CD4-positive, alpha-beta memory T cell (primary cell): Measurements from ENCODE around the gene ATRAID. TPM values are rescaled to one million over a fixed set of nuclear protein-coding genes. Genes with fewer than 3 reads are reported as not detected.
A peak's percentile ranks its signal among the peaks of the same experiment; 100 is the strongest.

Experiments used
- CTCF ChIA-PET: fragments of 350-600 bp; sonication (Branson Sonifier 250); formaldehyde crosslinking; loops from one replicate; lab custom pipeline; 2021; ENCODE audit warnings: inconsistent platforms; ENCODE audit not compliant: partially characterized antibody; lab: Charles Lee
- POLR2A ChIA-PET: fragments of 350-600 bp; sonication (Branson Sonifier 250); formaldehyde crosslinking; loops from one replicate; lab custom pipeline; 2021; ENCODE audit not compliant: partially characterized antibody; lab: Charles Lee
- DNase-seq, 5 donors: peaks; one replicate each; pipeline versions ENCODE4 v3.0.0 to v3.0.0-alpha.2; 2020 to 2022; ENCODE audit warnings: mixed read lengths in 1 of 5
- H3K27ac ChIP-seq: one replicate; pipeline ENCODE4 v1.7.0; 2013; ENCODE audit warnings: low read depth, low read length
- H3K27me3 ChIP-seq: 2 replicates; pipeline ENCODE4 v1.7.0; 2013; ENCODE audit warnings: mild to moderate bottlenecking, low read length, moderate library complexity; ENCODE audit not compliant: insufficient read depth
- H3K36me3 ChIP-seq: 2 replicates; pipeline ENCODE4 v1.7.0; 2013; ENCODE audit warnings: mild to moderate bottlenecking, low read length, moderate library complexity; ENCODE audit not compliant: insufficient read depth
- H3K4me1 ChIP-seq: 2 replicates; pipeline ENCODE4 v1.7.0; 2013; ENCODE audit warnings: mild to moderate bottlenecking, low read length, moderate library complexity; ENCODE audit not compliant: insufficient read depth
- H3K4me3 ChIP-seq, 2 donors: one replicate each; pipeline ENCODE4 v1.7.0; 2013; ENCODE audit warnings: low read length in 2 of 2, mild to moderate bottlenecking in 1 of 2
- H3K9me3 ChIP-seq, 2 donors: one replicate each; pipeline ENCODE4 v1.7.0; 2013; ENCODE audit warnings: low read length in 2 of 2, control low read depth in 1 of 2; ENCODE audit not compliant: control insufficient read depth in 1 of 2
- H3K27ac Mint-ChIP-seq, 7 donors: one replicate each; pipeline ENCODE4 v1.8.0; 2020 to 2021; ENCODE audit warnings: mixed read lengths in 7 of 7, mild to moderate bottlenecking in 6 of 7, inconsistent platforms in 3 of 7, moderate library complexity in 3 of 7
- H3K27me3 Mint-ChIP-seq, 2 donors: one replicate each; pipeline ENCODE4 v1.8.0; 2020 to 2021; ENCODE audit warnings: mixed read lengths in 2 of 2
- H3K36me3 Mint-ChIP-seq, 2 donors: one replicate each; pipeline ENCODE4 v1.8.0; 2020 to 2021; ENCODE audit warnings: mixed read lengths in 2 of 2, inconsistent platforms in 1 of 2, mild to moderate bottlenecking in 1 of 2
- H3K4me1 Mint-ChIP-seq, 4 donors: one replicate each; pipeline ENCODE4 v1.8.0; 2020 to 2021; ENCODE audit warnings: mixed read lengths in 4 of 4, mild to moderate bottlenecking in 1 of 4
- H3K4me3 Mint-ChIP-seq, 8 donors: one replicate each; pipeline ENCODE4 v1.8.0; 2020 to 2021; ENCODE audit warnings: mixed read lengths in 8 of 8, mild to moderate bottlenecking in 7 of 8, moderate library complexity in 6 of 8, inconsistent platforms in 3 of 8
- H3K9me3 Mint-ChIP-seq, 8 donors: one replicate each; pipeline ENCODE4 v1.8.0; 2020 to 2021; ENCODE audit warnings: mixed read lengths in 8 of 8, mild to moderate bottlenecking in 5 of 8, inconsistent platforms in 3 of 8, moderate library complexity in 1 of 8
- intact Hi-C: fragments of 100-400 bp; cut with micrococcal nuclease; formaldehyde crosslinking; loops from one replicate; pipeline ENCODE4 v1.15.1; 2023
- polyA plus RNA-seq, 2 donors: library from polyadenylated mRNA; unstranded; fragments of 300-500 nt; fragmentation: Illumina TruSeq; gene quantifications; one replicate each; pipeline ENCODE4 v1.2.3, GENCODE V29; 2021
- total RNA-seq, 2 experiments: library from RNA; stranded (reverse); gene quantifications; one replicate each; pipeline ENCODE4 v1.2.3, GENCODE V29; 2021

The ATRAID gene
- total and polyA plus RNA-seq, 4 experiments from 2014 or later, result 103 to 443 (median 194) TPM

DNA sequence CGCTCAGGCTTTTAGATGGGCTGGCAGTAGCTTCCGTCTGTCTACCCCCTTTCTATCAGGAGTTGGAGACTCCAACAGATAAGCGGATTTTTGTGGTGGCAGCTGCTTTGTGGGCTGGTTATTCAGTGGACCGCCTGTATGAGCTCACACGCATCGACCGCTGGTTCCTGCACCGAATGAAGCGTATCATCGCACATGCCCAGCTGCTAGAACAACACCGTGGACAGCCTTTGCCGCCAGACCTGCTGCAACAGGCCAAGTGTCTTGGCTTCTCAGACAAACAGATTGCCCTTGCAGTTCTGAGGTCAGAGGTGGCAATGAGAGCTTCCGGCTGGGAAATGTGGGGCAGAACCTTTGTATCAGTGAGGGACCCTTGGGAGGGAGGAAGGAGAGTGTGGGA, 20.1 kb downstream of the ATRAID start:
- no peaks in the 10 kb centered on the region for H3K4me1 ChIP-seq
- H3K36me3 ChIP-seq, result peaks cover 76% of the 10 kb centered on the region
- no peaks in the 10 kb centered on the region for H3K27me3 ChIP-seq
- Mint-ChIP-seq H3K27me3 (no peaks in the 10 kb centered on the region), H3K4me3 (no peak overlapping the region), H3K4me1 (no peaks in the 10 kb centered on the region), H3K9me3 (no peaks in the 10 kb centered on the region), H3K27ac (no peak overlapping the region), H3K36me3 (peaks cover 53 to 81% of the 10 kb centered on the region in 2 donors)
- CTCF ChIA-PET, result interaction anchor here (1.0 kb wide), 1 partner anchor 10 kb away, joined by 3 read pairs; no protein-coding TSS in a partner anchor
- intact Hi-C loops, result no loop called here
- no peak for DNase-seq
- no peak overlapping the region for H3K4me3 ChIP-seq
- H3K27ac ChIP-seq, result no peak overlapping the region
- POLR2A ChIA-PET, result no interaction called here
- H3K9me3 ChIP-seq, result no peaks in the 10 kb centered on the region

DNA sequence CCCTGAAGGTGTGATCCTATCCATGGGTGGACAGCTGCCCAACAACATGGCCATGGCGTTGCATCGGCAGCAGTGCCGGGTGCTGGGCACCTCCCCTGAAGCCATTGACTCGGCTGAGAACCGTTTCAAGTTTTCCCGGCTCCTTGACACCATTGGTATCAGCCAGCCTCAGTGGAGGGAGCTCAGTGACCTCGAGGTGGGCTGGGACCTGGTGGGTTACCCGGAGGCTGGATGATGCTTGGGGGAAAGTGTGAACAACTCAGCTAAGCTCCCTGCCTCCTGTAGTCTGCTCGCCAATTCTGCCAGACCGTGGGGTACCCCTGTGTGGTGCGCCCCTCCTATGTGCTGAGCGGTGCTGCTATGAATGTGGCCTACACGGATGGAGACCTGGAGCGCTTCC, 21.5 kb downstream of the ATRAID start:
- intact Hi-C loops, result no loop called here
- POLR2A ChIA-PET, result interaction anchor here (1.5 kb wide), 1 partner anchor 14 kb away, joined by 3 read pairs; no protein-coding TSS in a partner anchor
- Mint-ChIP-seq H3K36me3 (peaks cover 51 to 80% of the 10 kb centered on the region in 2 donors), H3K4me1 (no peaks in the 10 kb centered on the region), H3K27ac (no peak overlapping the region), H3K27me3 (no peaks in the 10 kb centered on the region), H3K4me3 (no peak overlapping the region), H3K9me3 (no peaks in the 10 kb centered on the region)
- no peak for DNase-seq
- CTCF ChIA-PET, result interaction anchor here (1.1 to 1.4 kb wide), 4 partner anchors 47 to 70 kb away, joined by 3 to 5 read pairs (median 4); no protein-coding TSS in a partner anchor
- Histone ChIP-seq H3K27me3 (no peaks in the 10 kb centered on the region), H3K36me3 (peaks cover 73% of the 10 kb centered on the region), H3K27ac (no peak overlapping the region), H3K4me1 (no peaks in the 10 kb centered on the region), H3K9me3 (no peaks in the 10 kb centered on the region), H3K4me3 (no peak overlapping the region)

DNA sequence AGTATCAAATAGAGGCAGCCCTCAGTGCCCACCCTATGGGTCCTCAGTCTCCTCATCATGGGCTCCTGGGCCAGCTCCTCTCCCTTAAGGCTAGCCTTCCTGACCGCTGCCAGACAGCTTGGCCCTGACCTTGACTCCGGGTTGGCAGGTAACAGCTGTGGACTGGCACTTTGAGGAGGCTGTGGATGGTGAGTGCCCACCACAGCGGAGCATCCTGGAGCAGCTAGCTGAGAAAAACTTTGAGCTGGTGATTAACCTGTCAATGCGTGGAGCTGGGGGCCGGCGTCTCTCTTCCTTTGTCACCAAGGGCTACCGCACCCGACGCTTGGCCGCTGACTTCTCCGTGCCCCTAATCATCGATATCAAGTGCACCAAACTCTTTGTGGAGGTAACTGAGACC, 24.3 kb downstream of the ATRAID start:
- Histone ChIP-seq H3K9me3 (no peaks in the 10 kb centered on the region), H3K4me3 (no peak overlapping the region), H3K4me1 (no peaks in the 10 kb centered on the region), H3K36me3 (peaks cover 92% of the 10 kb centered on the region), H3K27ac (no peak overlapping the region), H3K27me3 (no peaks in the 10 kb centered on the region)
- H3K27ac Mint-ChIP-seq, result peak overlapping the region in 2 of 7 donors; percentile 49 to 61
- peaks cover 0 to under 1% (median 0%) of the 10 kb centered on the region in 4 donors for H3K4me1 Mint-ChIP-seq
- peaks cover 0 to 2% (median 0%) of the 10 kb centered on the region in 8 donors for H3K9me3 Mint-ChIP-seq
- no peak for DNase-seq
- CTCF ChIA-PET, result interaction anchor here (0.7 kb wide), 1 partner anchor 13 kb away, joined by 3 read pairs; no protein-coding TSS in a partner anchor
- POLR2A ChIA-PET, result no interaction called here
- no peak overlapping the region for H3K4me3 Mint-ChIP-seq
- intact Hi-C loops, result no loop called here
- H3K27me3 Mint-ChIP-seq, result no peaks in the 10 kb centered on the region
- H3K36me3 Mint-ChIP-seq, result peaks cover 64 to 97% of the 10 kb centered on the region in 2 donors

DNA sequence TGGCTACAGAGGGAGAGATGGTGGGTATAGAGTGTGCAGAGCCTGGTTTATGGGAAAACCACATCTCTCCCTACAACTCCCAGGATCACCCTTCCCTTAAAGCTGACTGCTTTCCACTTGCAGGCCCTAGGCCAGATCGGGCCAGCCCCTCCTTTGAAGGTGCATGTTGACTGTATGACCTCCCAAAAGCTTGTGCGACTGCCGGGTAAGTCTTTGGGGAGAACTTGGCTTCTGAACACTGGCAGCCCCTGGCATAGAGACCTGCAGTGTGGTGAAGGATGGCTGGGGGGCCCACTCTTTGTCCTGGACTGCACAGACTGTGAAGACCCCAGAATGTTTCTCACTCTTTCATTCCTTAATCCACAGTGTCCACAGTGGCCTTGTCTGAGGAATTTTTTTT, 24.8 kb downstream of the ATRAID start:
- H3K9me3 Mint-ChIP-seq, result peaks cover 0 to 2% (median 0%) of the 10 kb centered on the region in 8 donors
- H3K36me3 ChIP-seq, result peaks cover 90% of the 10 kb centered on the region
- H3K4me1 ChIP-seq, result peaks cover under 1% of the 10 kb centered on the region
- peaks cover 0 to 5% (median 2%) of the 10 kb centered on the region in 4 donors for H3K4me1 Mint-ChIP-seq
- no peaks in the 10 kb centered on the region for H3K9me3 ChIP-seq
- no peak overlapping the region for H3K27ac ChIP-seq
- no peak overlapping the region for H3K4me3 ChIP-seq
- ChIA-PET POLR2A (no interaction called here), CTCF (no interaction called here)
- H3K4me3 Mint-ChIP-seq, result no peak overlapping the region
- no peaks in the 10 kb centered on the region for H3K27me3 ChIP-seq
- peak overlapping the region in 1 of 7 donors; percentile 49 for H3K27ac Mint-ChIP-seq
- intact Hi-C loops, result no loop called here
- H3K27me3 Mint-ChIP-seq, result no peaks in the 10 kb centered on the region
- no peak for DNase-seq
- peaks cover 64 to 97% of the 10 kb centered on the region in 2 donors for H3K36me3 Mint-ChIP-seq

DNA sequence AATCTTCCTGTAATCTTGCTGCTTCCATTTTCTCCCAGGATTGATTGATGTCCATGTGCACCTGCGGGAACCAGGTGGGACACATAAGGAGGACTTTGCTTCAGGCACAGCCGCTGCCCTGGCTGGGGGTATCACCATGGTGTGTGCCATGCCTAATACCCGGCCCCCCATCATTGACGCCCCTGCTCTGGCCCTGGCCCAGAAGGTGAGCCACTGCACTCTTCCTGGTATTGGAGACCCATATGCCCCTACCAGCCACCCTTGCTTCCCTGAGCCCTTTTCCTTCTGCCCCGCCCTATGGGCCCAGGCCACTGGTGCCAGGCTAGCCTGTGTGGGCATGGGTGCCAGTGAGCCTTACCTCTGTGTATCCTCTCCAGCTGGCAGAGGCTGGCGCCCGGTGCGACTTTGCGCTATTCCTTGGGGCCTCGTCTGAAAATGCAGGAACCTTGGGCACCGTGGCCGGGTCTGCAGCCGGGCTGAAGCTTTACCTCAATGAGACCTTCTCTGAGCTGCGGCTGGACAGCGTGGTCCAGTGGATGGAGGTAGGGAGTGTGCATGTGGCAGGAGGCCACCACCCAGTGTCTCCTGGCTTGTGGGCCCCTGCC, 25.6 kb downstream of the ATRAID start:
- ChIA-PET CTCF (interaction anchor here (0.5 kb wide), 1 partner anchor 67 kb away, joined by 3 read pairs; no protein-coding TSS in a partner anchor), POLR2A (no interaction called here)
- H3K9me3 ChIP-seq, result no peaks in the 10 kb centered on the region
- H3K36me3 ChIP-seq, result peaks cover 86% of the 10 kb centered on the region
- H3K27me3 Mint-ChIP-seq, result no peaks in the 10 kb centered on the region
- H3K4me3 ChIP-seq, result no peak overlapping the region
- H3K4me3 Mint-ChIP-seq, result no peak overlapping the region
- no peaks in the 10 kb centered on the region for H3K27me3 ChIP-seq
- H3K36me3 Mint-ChIP-seq, result peaks cover 59 to 97% of the 10 kb centered on the region in 2 donors
- H3K27ac Mint-ChIP-seq, result no peak overlapping the region
- H3K4me1 ChIP-seq, result peaks cover 8% of the 10 kb centered on the region
- no peak for DNase-seq
- H3K9me3 Mint-ChIP-seq, result peaks cover 0 to 2% (median 0%) of the 10 kb centered on the region in 8 donors
- H3K4me1 Mint-ChIP-seq, result peaks cover 0 to 14% (median 7%) of the 10 kb centered on the region in 4 donors
- no peak overlapping the region for H3K27ac ChIP-seq
- intact Hi-C loops, result no loop called here

DNA sequence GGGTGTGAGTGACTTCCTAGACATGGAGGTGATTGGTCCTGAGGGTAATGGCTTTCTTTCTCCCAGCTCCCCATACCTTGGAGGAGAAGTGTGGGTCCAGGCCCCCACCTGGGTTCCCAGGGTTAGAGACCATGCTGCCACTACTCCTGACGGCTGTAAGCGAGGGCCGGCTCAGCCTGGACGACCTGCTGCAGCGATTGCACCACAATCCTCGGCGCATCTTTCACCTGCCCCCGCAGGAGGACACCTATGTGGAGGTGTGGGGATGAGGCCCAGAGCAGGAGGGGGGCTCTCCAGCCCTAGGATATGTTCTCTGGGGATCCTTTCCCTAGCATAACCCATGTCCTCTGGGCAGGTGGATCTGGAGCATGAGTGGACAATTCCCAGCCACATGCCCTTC, 27.1 kb downstream of the ATRAID start:
- peaks cover 0 to 19% (median 7%) of the 10 kb centered on the region in 4 donors for H3K4me1 Mint-ChIP-seq
- Histone ChIP-seq H3K4me3 (no peak overlapping the region), H3K4me1 (peaks cover 9% of the 10 kb centered on the region), H3K27ac (no peak overlapping the region), H3K36me3 (peaks cover 84% of the 10 kb centered on the region), H3K27me3 (no peaks in the 10 kb centered on the region), H3K9me3 (no peaks in the 10 kb centered on the region)
- ChIA-PET POLR2A (no interaction called here), CTCF (interaction anchor here (1.3 kb wide), 1 partner anchor 41 kb away, joined by 3 read pairs; no protein-coding TSS in a partner anchor)
- H3K36me3 Mint-ChIP-seq, result peaks cover 46 to 94% of the 10 kb centered on the region in 2 donors
- H3K4me3 Mint-ChIP-seq, result no peak overlapping the region
- no peak for DNase-seq
- intact Hi-C loops, result no loop called here
- H3K27ac Mint-ChIP-seq, result peak overlapping the region in 1 of 7 donors; percentile 64
- no peaks in the 10 kb centered on the region for H3K27me3 Mint-ChIP-seq
- H3K9me3 Mint-ChIP-seq, result peaks cover 0 to 2% (median 0%) of the 10 kb centered on the region in 8 donors

DNA sequence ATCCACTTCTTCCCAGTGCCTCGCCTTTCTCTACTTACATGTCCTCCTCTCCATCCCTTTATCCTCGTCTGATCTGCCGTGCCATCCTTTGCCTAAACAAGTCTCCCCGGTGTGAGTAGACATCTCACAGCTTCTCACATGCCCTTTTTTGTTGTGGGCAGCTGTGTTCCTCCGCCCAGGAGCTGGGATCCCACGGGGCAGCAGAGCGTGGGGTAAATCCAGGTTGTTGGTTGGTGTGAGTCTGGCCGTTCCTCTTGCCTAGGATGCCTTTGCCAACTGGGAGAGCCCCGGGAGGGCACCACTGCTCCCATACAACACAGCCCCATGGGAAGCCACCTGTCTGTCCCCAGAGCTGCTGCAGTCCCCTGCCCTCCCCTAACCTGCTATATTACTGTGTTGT, 28.6 kb downstream of the ATRAID start:
- Histone ChIP-seq H3K27me3 (no peaks in the 10 kb centered on the region), H3K4me1 (peaks cover 9% of the 10 kb centered on the region), H3K9me3 (no peaks in the 10 kb centered on the region), H3K27ac (no peak overlapping the region), H3K36me3 (peaks cover 70% of the 10 kb centered on the region), H3K4me3 (no peak overlapping the region)
- POLR2A ChIA-PET, result no interaction called here
- Mint-ChIP-seq H3K27me3 (no peaks in the 10 kb centered on the region), H3K4me3 (no peak overlapping the region), H3K36me3 (peaks cover 41 to 81% of the 10 kb centered on the region in 2 donors), H3K4me1 (peaks cover 0 to 19% (median 7%) of the 10 kb centered on the region in 4 donors), H3K9me3 (peaks cover 0 to 2% (median 0%) of the 10 kb centered on the region in 8 donors), H3K27ac (peak overlapping the region in 2 of 7 donors; percentile 35 to 42)
- CTCF ChIA-PET, result no interaction called here
- DNase-seq, result no peak
- intact Hi-C loops, result no loop called here
